HG02840 (cell line): Measurements from ENCODE around the gene GPSM1.
"Not testable (repeated sequence)": the region's sequence is repeated elsewhere in the genome, so short reads cannot be mapped to it uniquely, and the experiment has no call there.

ENCODE experiments used
- ATAC-seq: cut with Tn5 transposase; IDR thresholded peaks from one replicate; pipeline ENCODE4 v1.9.1; 2021; ENCODE audit warnings: mild to moderate bottlenecking, moderate library complexity, moderate number of reproducible peaks; ENCODE audit not compliant: unreplicated experiment, low FRiP score

Gene GPSM1

DNA sequence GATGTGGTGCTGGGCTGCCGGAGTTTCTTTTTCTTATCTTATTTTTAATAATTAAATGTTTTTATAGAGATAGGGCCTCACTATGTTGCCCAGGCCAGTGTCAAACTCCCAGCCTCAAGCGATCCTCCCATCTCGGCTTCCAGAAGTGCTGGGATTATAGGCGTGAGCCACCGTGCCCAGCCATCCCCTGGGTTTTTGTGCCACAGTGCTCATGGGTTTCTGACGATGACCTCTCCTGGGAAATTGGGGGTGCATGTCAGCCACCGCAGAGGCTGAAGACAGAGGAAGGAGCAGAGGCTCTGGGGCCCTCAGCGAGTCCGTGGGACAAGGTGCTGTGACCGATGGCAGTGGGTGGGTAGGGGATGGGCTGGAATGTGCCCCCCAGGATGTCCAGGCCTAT, 14.4 kb downstream of the GPSM1 start:
- no peak for ATAC-seq

DNA sequence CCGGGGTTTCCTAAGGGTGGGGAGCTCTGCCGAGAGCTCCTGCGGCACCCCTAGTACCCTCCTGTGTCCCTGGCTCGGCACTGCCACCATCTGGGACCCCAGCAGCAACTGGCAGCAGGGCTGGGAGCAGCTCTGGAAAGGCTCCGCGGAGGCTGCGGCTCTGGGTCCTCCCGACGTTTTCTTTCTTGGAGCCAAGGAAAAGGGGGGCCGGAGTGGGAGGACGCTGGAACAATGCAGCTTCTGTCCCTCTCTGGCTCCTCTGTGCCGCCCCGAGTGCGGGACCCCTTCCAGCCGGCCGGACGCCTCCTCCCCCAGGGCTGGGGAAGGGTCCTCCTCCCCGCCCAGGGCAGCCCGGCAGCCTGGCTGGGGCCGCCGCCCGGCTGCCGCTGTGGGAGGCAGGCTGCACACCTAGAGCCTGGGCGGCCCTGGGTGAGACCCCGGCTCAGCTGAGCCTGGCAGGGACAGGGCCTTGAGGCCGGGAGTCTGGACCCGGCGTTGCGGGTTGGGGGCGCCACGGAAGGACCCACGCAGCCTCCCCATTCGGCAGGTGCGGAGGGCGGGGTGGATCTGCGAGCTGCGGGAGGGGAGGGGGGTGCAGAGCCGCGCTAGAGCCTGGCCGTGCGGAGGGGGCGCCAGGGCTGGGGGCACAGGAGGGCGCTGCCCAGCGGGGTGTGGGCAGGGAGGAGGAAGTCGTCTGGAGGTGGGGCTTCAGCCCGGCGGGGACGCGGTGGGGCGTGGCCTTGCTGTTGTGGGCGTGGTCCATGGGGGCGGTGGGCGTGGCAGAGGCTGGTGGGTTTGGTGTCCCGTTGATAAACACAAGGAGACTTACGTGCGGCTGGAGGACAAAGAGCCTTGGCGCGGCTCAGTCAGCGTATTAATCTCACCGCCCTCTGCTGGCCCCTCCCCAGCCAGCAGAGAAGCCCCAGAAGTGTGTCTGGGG, 15.1 kb downstream of the GPSM1 start:
- no peak for ATAC-seq

DNA sequence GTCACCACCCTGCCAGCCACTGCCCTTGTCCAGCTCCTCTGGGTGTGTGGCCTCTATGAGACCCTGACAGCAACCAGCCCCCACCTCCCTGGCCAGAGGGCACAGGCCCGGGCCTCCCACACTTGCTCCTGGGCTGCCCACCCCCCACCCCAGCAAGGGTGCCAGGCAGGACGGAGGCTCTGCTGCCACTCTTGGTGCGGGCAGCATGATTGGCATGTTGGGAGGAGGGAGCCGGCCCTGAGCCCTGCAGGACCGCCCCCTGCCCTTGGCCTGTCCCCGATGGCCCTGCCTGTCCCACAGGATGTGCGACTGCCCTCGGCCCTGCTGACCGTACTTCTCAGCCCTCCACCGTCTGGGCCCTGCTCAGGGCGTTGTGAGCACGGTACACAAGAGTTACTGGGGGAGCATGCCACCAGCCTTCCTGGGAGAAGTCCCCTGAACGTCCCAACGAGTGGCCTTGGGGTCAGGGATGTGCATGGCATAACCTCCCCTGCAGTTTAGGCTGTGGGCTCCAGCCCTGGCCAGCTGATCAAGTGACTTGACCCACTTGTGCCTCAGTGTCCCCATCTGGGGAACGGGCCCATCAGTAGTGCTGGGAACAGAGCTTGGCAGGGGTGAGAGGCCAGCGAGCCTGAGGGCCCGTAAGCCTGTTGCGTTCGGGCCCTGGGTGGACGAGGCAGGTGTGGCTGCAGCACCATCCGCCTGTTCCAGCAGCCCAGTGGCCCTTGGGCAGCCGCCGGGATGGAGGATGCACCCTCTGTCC, 16.0 kb downstream of the GPSM1 start:
- ATAC-seq = no peak

DNA sequence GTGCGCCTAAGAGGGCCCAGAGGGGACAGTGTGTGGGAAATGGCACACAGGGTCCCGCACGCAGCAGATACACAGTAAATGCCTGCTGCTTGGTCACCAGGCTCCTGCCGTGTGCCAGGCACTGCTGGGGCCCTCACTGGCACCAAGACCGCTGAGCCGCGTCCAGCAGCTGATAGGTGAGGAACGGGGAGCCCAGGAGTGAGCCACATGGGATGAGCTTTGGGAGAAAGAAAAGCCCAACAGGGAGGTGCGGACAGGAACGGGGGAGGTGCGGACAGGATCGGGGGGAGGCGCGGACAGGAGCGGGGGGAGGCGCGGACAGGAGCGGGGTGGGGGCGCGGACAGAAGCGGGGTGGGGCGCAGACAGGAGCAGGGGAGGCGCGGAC, 16.5 kb downstream of the GPSM1 start:
- ATAC-seq = no peak

DNA sequence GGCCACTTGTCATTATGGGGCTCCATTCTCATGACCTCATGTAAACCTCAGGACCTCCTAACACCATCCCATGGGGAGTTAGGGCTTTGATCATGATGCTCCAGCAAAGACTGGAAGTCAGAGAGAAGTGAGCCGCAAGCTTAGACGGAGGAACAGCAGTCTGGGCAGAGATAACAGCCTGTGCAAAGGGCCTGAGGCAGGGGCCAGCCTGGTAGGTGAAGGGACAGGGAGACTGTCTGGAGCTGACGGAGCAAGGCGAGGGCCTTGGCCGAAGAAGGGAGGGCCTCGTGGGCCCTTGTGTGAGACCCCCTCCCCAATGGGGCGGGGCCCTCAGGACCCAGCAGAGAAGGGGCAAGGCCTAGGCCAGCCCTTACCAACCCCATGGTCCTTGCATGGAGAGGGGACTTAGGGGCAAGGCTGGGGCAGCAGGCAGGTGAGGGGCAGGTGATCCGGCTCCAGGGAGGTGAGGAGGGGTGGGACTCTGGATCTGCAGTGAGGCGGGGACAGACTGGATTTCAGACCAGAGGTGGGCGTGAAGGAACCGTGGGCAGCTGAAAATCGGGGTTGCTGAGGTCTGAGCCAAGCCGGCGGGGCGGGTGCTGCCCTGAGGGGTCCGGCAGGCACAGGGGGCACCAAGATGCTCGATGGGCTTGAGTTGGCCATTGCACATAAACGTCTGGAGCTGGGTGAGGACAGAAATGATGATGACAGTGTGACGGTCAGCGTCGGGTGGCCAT, 17.4 kb downstream of the GPSM1 start:
- no peak for ATAC-seq

DNA sequence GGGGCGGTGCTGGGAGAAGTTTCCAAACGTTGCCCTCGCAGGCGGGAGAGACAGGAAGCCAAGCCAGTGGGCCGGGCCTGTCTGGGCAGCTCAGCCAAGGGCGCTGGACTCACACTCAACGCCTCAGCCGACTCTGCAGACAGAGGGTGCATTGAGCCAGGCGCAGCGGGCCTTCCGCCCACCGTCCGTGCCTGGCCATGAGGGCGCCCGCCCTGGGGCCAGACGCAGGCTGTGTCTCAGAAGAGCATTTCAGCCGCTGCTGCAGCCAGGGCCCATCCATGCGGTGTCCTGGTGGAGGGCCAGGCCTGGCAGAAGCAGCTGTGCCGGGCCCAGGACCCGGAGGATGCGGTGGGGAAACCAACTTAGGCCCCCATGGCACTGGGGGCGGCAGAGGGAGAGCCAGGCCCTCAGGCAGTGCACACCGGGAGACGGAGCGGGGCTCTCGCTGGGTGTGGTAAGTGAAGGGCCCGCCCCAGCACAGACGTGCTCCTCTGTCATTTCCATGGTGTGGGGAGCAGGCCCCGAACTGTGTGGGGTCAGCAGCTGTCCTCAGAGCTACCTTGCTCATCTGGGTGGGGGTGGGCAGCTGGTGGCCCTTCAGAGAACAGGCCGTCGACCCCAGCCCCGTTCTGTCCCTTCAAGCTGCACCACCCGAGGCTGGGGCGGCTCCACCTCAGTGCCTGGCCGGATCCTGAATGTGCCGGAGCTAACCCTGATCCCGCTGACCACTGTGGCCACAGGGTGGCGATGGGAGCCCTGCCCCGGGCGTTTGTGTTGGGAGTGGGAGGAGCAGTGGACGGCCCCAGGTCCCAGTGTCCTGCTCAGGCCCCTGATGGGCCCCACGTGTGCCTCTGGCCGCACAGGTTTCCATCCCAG, 18.2 kb downstream of the GPSM1 start:
- ATAC-seq = no peak

DNA sequence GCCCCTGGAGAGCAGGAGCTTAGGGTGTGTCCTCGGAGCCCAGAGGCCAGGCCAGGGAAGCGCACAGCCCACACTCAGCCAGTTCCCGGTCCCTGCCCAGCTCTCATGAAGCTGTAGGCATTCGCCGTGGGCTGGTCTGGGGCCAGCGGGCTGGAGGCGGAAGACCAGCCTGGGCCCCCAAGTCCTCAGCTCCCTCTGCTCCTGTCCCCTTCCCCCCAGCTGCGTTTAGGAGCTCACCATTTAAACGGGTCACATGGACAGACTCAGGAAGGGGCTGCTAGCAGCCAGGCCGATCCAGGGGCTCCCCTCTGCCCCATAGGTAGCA, 18.8 kb downstream of the GPSM1 start:
- ATAC-seq = no peak

DNA sequence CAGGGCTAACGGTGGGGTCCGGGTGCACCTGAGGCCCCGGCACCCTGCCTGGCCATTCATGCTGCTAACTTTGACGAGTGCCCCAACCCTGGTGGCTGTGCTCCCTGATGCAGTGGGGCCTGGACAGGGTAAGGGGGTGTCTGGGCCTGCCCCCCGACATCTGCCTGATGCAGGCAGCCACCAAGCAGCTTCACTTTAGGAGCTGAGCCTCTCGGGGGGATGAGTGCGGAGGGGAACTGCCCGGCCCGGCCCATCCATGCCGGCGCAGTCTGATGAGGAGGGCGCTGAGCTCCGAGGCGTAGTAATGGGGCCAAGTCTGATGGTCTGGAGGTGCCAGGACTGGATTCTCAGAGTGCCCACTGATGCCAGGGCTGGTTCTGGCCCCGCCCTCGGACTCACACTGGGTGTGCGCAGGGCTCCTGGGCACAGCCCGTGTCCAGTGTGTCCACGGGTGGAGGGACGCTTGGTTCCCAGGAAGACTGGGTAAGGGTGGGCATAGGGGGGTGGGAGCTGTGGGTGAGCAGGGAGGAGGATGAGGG, 19.7 kb downstream of the GPSM1 start:
- ATAC-seq = no peak

DNA sequence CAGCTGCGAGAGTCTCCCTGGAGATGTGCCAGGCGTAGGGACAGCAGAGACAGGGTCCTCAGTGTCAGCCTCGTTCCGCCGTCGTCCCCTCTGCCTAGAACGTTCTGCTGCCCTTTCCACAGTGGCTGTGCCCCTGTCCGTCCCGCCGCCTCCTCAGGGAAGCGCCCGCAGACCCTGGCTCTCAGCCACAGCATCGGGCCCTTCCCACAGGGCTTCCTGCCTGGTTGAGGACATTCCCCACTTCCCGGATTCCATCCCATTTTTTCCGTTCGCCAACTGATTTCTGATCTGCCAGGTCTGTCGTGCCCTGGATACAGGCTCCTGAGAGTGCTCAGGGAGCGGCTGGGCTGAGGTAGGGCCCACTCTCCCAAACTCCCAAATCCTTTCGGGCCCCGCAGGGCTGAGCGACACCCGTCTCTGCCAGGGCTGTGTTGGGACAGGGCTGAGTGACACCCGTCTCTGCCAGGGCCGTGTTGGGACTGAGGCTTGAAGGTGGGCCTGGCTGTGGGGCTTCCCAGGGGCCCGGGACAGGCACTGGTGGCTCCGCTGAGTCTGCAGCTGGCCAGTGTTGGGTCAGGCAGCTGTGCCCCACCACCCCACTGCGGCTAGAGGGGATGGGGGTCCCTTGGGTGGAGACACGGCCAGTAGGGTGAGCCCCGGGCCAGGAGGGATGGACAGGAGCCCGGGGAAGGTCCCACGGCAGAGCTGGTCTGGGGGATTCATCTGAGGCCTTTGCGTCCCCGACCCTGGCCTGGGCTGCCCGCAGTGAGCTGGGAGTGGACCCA, 20.3 kb downstream of the GPSM1 start:
- ATAC-seq = no peak

DNA sequence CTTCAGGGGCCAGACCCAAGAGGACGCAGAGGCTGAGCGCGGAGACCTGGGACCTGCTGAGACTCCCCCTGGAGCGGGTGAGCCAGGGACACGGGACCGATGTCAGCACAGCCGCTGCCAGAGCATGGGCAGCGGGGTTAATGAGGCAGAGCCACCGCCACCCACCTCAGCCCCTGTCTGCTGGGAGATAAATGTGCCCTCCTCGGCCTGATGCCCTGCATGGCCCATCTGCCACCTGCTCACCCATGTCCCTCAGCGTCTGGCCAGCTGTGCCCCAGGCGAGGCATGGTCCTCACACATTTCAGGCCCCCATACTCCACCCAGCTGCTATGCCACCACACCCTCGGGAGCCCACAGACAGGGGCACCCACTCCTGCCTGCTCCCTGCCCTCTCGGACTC, 21.4 kb downstream of the GPSM1 start:
- ATAC-seq = no peak

DNA sequence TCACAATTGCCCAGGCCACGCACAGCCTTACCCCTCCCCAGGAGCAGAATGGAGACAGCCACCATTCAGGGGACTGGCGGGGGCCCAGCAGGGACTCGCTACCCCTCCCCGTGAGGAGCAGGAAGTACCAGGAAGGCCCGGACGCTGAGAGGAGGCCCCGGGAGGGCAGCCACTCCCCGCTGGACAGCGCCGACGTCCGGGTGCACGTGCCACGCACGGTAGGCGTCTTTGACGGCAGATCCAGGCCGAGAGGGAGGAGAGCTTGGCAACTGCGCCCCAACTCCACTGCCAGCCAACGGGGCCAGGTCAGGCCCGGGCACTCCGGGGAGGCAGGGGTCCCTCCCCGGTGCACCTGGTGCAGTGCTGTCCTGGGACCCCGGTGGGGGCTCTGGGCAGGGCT, 22.2 kb downstream of the GPSM1 start:
- ATAC-seq = no peak

DNA sequence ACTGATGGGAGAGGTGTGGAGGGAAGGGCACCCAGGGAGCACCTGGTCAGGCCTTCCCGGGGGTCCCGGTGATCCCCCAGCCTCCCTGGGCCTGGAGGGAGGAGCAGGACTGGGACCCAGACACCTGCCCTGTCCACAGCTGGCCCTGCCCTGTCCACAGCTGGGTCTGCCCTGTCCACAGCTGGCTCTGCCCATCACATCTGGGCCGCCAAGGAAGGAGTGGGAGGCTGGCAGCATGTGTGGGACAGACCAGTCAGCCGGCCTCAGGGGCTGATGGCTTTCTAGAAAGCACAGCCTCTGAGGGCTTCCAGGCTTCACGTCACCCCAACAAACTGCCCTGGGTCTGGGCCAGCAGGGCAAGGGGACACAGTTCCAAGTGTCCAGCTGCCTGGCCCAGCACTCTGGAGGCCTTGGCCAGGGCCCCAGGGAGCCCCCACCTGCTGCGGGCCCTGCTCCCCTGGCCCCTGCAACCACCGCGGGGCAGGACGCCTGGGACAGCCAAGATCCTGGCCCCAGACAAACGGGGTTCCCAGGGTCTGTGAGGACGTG, 24.0 kb downstream of the GPSM1 start:
- ATAC-seq = no peak

DNA sequence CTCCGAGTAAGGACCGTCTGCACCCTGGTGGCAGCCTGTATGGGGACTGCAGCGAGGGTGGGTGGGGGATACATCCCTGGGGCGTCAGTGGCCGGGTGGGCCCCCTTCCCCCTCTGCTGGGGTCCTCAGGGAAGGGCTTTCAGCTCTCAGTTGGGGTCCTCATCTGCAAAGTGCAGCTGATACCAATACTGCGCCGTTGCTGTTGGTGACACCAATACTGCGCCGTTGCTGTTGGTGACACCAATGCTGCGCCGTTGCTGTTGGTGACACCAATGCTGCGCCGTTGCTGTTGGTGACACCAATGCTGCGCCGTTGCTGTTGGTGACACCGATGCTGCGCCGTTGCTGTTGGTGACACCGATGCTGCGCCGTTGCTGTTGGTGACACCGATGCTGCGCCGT, 24.5 kb downstream of the GPSM1 start:
- not testable (repeated sequence) for ATAC-seq

DNA sequence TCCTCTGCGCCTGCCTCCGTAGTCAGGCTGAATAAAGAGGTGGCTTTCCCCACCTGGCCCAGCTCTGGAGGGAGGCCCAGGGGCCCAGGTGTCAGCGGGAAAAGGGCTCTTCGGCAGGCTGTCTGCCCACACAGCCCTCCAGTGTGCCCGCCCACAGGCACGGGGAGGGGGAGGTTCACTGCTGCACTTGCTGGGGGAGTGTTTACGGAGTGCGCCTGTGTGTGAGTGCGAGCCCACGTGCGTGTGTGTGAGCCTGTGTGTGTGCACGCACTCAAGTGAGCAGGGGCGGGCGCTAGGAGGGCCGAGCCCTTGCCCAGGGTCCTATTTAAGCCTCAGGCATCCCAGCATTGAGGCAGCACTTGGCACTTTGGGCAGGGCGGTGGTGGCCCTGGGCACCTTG, 25.3 kb downstream of the GPSM1 start:
- ATAC-seq = no peak

DNA sequence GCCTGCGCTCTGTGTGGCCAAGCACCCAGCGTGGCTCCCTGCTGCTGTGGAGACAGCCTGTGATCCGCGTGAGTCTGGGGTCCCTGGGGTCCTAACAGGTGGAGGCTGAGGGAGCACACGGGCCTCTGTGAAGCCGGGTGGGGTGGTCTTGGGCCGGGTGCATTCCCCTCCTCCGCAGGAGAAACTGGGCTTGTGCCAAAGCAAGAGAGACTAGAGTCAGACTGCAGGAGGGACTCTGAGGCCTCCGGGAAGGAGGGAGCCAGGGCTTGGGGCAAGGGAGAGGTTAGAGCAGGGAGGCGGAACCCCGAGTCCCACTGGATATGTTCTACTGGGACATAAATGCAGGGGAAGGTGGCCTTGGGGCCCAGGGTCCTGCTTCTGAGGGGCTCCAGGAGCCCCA, 25.7 kb downstream of the GPSM1 start:
- ATAC-seq = no peak

DNA sequence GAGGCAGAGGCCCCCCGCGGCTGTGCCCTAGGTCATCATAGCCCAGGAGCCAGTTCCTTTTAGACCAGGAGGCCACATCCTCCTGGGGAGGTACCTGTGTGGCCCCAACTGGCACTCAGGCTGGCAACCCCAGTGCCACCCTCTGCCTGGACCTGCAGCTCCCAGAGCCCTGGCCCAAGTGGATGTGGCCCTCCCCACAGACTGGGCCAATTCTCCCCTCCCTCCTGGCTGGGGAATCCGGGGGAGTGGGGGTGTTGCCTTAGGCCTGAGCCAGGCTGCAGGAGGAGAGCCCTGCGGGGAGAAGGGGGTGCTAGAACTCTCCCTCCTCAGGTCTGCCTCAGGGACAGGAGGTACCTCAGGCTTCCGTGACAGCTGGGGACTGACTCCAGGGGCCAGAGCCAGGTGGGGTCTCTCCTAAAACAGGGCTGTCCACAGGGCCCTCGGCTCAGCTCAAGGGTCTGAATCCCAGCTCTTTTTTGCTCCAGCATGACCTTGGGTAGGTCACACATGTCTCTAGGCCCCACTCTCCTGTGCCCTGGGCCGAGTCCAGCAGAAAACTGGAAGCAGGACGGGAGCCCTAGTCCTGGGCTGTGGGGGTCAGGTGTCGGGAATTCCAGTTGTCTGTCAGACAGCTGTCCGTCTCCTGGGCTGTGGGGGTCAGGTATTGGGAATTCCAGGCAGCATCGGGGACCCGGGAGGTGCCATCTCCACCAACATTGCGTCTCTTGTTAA, 26.6 kb downstream of the GPSM1 start:
- ATAC-seq = no peak

DNA sequence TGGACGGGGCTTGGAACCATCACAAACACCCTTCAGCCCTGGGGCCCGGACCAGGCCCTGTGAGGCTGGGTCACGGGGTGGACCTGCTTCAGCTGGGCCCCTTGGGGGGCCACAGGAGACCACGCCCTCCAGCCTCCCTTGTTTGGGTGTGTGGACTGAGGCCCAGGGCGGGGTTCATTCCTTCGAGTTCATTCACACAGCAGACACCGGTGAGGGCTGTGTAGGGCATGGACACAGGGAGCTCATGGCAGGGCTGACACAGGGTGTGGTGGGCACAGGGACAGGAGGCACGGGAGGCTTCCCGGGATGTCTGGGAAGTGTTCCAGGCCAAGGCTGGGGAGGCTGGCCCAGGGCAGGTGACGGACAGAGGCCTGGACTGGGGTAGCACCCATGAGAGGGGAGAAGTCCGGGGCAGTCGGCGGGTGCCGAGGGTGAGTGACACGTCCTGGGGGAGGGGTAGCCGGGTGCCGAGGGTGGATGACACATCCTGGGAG, 27.3 kb downstream of the GPSM1 start:
- no peak for ATAC-seq
